B cell (primary cell): ENCODE results near the gene ADIG. TPM values are rescaled to one million over a fixed set of nuclear protein-coding genes. Genes with fewer than 3 reads are reported as not detected.

Experiments
- ATAC-seq: fragments of 200-7000 bp; cut with Tn5 transposase; one replicate; pipeline ENCODE4 v1.10.0; 2021; ENCODE audit warnings: low read depth, mild to moderate bottlenecking, moderate number of reproducible peaks, moderate library complexity
- CTCF ChIA-PET: fragments of 350-600 bp; sonication (Branson Sonifier 250); formaldehyde crosslinking; loops from one replicate; lab custom pipeline; 2021; ENCODE audit warnings: antibody characterized with exemption, inconsistent platforms; lab: Charles Lee
- POLR2A ChIA-PET: fragments of 350-600 bp; sonication (Branson Sonifier 250); formaldehyde crosslinking; loops from one replicate; lab custom pipeline; 2021; ENCODE audit warnings: antibody characterized with exemption; lab: Charles Lee
- DNase-seq: peaks from one replicate; pipeline ENCODE4 v3.0.0; 2013
- H2AFZ ChIP-seq: 2 replicates; pipeline ENCODE4 v1.6.1; 2012; ENCODE audit warnings: mild to moderate bottlenecking, low read depth, low read length; ENCODE audit not compliant: insufficient read depth, poor library complexity, severe bottlenecking
- H3K27ac ChIP-seq, 2 donors: 1 replicate in 1 of 2; 2 replicates in 1 of 2; pipeline ENCODE4 v1.5.1; 2012 to 2013; ENCODE audit warnings: low read length in 2 of 2, mild to moderate bottlenecking in 2 of 2, moderate library complexity in 1 of 2
- H3K27me3 ChIP-seq, 4 experiments: fragments of 200-600 bp in 1 of 4; sonication (generic) in 1 of 4; replicated peaks in 1 of 4; 1 replicate in 2 of 4; 2 replicates in 2 of 4; pipeline versions ENCODE4 v1.6.1 to v1.7.0; 2013 to 2016; ENCODE audit warnings: low read length in 3 of 4, mild to moderate bottlenecking in 2 of 4, mixed read lengths in 1 of 4, moderate library complexity in 1 of 4; ENCODE audit not compliant: insufficient read depth in 4 of 4, control insufficient read depth in 3 of 4; ENCODE audit errors: control extremely low read depth in 1 of 4
- H3K36me3 ChIP-seq, 2 experiments: replicated peaks in 1 of 2; 1 replicate in 1 of 2; 2 replicates in 1 of 2; pipeline versions ENCODE4 v1.6.1 to v1.7.1; 2013; ENCODE audit warnings: low read length in 1 of 2; ENCODE audit not compliant: insufficient read depth in 2 of 2, control insufficient read depth in 1 of 2; ENCODE audit errors: control extremely low read depth in 1 of 2, extremely low read depth in 1 of 2
- H3K4me1 ChIP-seq, 2 donors: fragments of 200-600 bp in 1 of 2; sonication (generic) in 1 of 2; 1 replicate in 1 of 2; 2 replicates in 1 of 2; pipeline versions ENCODE4 v1.5.1 to v1.6.1; 2013 to 2017; ENCODE audit warnings: low read length in 2 of 2; ENCODE audit not compliant: control insufficient read depth in 2 of 2, insufficient read depth in 2 of 2
- H3K4me2 ChIP-seq: replicated peaks from 2 replicates; pipeline ENCODE3; 2012; ENCODE audit warnings: mild to moderate bottlenecking, low read depth, low read length; ENCODE audit not compliant: poor library complexity, severe bottlenecking
- H3K4me3 ChIP-seq, 5 experiments: fragments of 200-600 bp in 1 of 5; sonication (generic) in 1 of 5; 1 replicate in 3 of 5; 2 replicates in 2 of 5; pipeline versions ENCODE4 v1.5.1 to v1.7.0; 2011 to 2016; ENCODE audit warnings: low read length in 4 of 5, mild to moderate bottlenecking in 4 of 5, low read depth in 2 of 5, control low read depth in 1 of 5, moderate library complexity in 1 of 5; ENCODE audit not compliant: insufficient read depth in 1 of 5; ENCODE audit errors: control extremely low read depth in 1 of 5, extremely low read depth in 1 of 5
- H3K79me2 ChIP-seq: fragments of 200-600 bp; sonication (generic); one replicate; pipeline ENCODE4 v1.6.0; 2016; ENCODE audit warnings: low read length; ENCODE audit not compliant: control insufficient read depth, insufficient read depth
- H3K9ac ChIP-seq: fragments of 200-600 bp; sonication (generic); 2 replicates; pipeline ENCODE4 v1.6.1; 2017; ENCODE audit warnings: mild to moderate bottlenecking, low read length, moderate library complexity
- H3K9me3 ChIP-seq, 3 donors: one replicate each; pipeline versions ENCODE4 v1.6.1 to v1.7.1; 2013; ENCODE audit warnings: low read length in 2 of 3; ENCODE audit not compliant: control insufficient read depth in 2 of 3, insufficient read depth in 1 of 3; ENCODE audit errors: control extremely low read depth in 1 of 3
- H4K20me1 ChIP-seq: 2 replicates; pipeline ENCODE4 v1.6.0; 2012; ENCODE audit warnings: mild to moderate bottlenecking, low read length; ENCODE audit not compliant: insufficient read depth, control insufficient read depth, poor library complexity, severe bottlenecking
- H3K27ac Mint-ChIP-seq: one replicate; pipeline ENCODE4 v1.8.0; 2021; ENCODE audit warnings: mixed read lengths
- H3K27me3 Mint-ChIP-seq: one replicate; pipeline ENCODE4 v1.8.0; 2021; ENCODE audit warnings: mixed read lengths
- H3K4me1 Mint-ChIP-seq: one replicate; pipeline ENCODE4 v1.8.0; 2021; ENCODE audit warnings: mixed read lengths
- H3K4me3 Mint-ChIP-seq: one replicate; pipeline ENCODE4 v1.8.0; 2021; ENCODE audit warnings: mixed read lengths
- H3K9me3 Mint-ChIP-seq: one replicate; pipeline ENCODE4 v1.8.0; 2022; ENCODE audit warnings: mixed read lengths; ENCODE audit not compliant: insufficient read depth
- EZH2 ChIP-seq: IDR thresholded peaks from 2 replicates; pipeline ENCODE4 v1.6.1; 2012; ENCODE audit warnings: borderline replicate concordance, low read depth, mild to moderate bottlenecking, moderate library complexity, low read length; ENCODE audit not compliant: insufficient read depth, poor library complexity, severe bottlenecking
- WGBS: methylation state at CpG from one replicate; pipeline ENCODE4 v1.1.5; 2013; ENCODE audit warnings: missing lambda C conversion rate; ENCODE audit not compliant: insufficient coverage; 5-methylcytosine and 5-hydroxymethylcytosine counted together
- intact Hi-C: fragments of 100-400 bp; cut with micrococcal nuclease; formaldehyde crosslinking; loops from one replicate; pipeline ENCODE4 v1.10.0; 2022
- polyA plus RNA-seq: library from polyadenylated mRNA; depleted of rRNA; stranded (reverse); fragments of >200 nt; gene quantifications from 2 replicates; pipeline ENCODE4 v1.2.3, GENCODE V29; 2012
- total RNA-seq, 2 donors: library from RNA; stranded (reverse); fragments of 120-200 nt in 1 of 2; gene quantifications; 1 replicate in 1 of 2; 2 replicates in 1 of 2; pipeline versions ENCODE4 v1.2.3 to v1.2.4, GENCODE V29; 2013 to 2022
- TF ChIP-seq, protein P1 (sequence below): fragments of 200-600 bp; IDR thresholded peaks from one replicate; pipeline ENCODE4 v1.8.0; 2022; ENCODE audit warnings: antibody characterized with exemption, mild to moderate bottlenecking

The ADIG gene
- total and polyA plus RNA-seq, 2 donors (not counting 1 experiment from before 2014, with no cell fraction given), result not detected

DNA sequence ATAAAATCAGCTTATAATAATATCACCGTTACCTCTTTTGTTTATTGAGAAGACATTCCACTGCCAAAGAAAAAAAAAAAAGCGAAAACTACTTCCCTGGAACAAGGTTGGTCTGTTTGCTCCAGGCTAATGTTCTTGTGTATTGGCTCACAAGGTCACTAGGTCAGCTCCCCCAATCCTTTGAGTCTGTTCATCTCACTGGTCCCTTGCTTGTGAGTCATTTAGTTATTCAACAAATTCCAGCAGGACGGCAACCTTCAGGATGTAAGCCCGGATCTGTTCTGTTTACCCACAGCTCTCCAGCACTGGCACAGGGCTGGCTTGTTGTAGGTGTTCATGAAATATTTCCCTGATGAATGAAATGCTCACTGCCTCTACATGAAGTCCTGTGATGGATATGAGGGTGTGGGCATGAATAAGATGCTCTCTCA lies 23.9 kb downstream of the ADIG start:
- H3K9me3 Mint-ChIP-seq, result no peaks in the 10 kb centered on the region
- ATAC-seq (no peak), DNase-seq (no peak)
- WGBS, result no CpG with 5 or more reads among the region's 4 CpGs
- Histone ChIP-seq H3K4me1 (peaks cover 5 to 9% of the 10 kb centered on the region in 2 donors), H3K9me3 (peaks cover 0 to 5% (median 0%) of the 10 kb centered on the region in 3 donors), H3K36me3 (no peaks in the 10 kb centered on the region), H3K9ac (no peak overlapping the region), H3K27ac (no peak overlapping the region), H3K4me3 (no peak overlapping the region), H3K27me3 (peaks cover 0 to 36% (median 16%) of the 10 kb centered on the region in 4 experiments), H4K20me1 (no peaks in the 10 kb centered on the region), H2AFZ (no peak overlapping the region), H3K79me2 (no peaks in the 10 kb centered on the region), H3K4me2 (no peak overlapping the region)
- H3K4me3 Mint-ChIP-seq, result no peak overlapping the region
- intact Hi-C loops, result no loop called here
- H3K27ac Mint-ChIP-seq, result no peak overlapping the region
- POLR2A ChIA-PET, result no interaction called here
- peaks cover 8% of the 10 kb centered on the region for H3K4me1 Mint-ChIP-seq
- CTCF ChIA-PET, result no interaction called here
- TF ChIP-seq EZH2, result no peak
- TF ChIP-seq, protein P1, sequence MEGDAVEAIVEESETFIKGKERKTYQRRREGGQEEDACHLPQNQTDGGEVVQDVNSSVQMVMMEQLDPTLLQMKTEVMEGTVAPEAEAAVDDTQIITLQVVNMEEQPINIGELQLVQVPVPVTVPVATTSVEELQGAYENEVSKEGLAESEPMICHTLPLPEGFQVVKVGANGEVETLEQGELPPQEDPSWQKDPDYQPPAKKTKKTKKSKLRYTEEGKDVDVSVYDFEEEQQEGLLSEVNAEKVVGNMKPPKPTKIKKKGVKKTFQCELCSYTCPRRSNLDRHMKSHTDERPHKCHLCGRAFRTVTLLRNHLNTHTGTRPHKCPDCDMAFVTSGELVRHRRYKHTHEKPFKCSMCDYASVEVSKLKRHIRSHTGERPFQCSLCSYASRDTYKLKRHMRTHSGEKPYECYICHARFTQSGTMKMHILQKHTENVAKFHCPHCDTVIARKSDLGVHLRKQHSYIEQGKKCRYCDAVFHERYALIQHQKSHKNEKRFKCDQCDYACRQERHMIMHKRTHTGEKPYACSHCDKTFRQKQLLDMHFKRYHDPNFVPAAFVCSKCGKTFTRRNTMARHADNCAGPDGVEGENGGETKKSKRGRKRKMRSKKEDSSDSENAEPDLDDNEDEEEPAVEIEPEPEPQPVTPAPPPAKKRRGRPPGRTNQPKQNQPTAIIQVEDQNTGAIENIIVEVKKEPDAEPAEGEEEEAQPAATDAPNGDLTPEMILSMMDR, result no peak
- H3K27me3 Mint-ChIP-seq, result peaks cover 67% of the 10 kb centered on the region

DNA sequence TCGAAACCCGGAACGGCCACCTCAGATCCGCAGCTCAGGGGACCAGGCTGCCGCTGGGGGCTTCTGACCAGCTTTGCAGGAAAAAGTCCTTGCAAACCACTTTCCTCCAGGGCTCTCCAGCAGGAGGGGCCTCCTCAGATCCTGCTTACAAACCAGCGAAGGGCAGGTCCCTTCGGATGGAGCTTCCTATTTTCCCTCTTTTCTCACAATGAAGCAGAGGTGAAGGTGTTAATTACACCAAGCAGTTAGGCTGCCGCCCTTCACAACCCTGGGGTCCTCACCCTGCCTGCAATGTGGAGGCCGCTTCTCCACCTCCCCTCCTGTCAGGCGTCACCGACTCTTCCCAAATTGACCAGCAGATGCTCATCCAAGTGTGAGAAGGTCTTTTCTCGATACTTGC lies 26.4 kb downstream of the ADIG start:
- CTCF ChIA-PET, result no interaction called here
- peaks cover 1% of the 10 kb centered on the region for H3K4me1 Mint-ChIP-seq
- no peak overlapping the region for H2AFZ ChIP-seq
- TF ChIP-seq, protein P1, result no peak
- H3K79me2 ChIP-seq, result no peaks in the 10 kb centered on the region
- H3K4me1 ChIP-seq, result no peaks in the 10 kb centered on the region
- DNase-seq (no peak), ATAC-seq (no peak)
- H3K9me3 Mint-ChIP-seq, result no peaks in the 10 kb centered on the region
- intact Hi-C loops, result no loop called here
- no peaks in the 10 kb centered on the region for H3K36me3 ChIP-seq
- H3K27ac Mint-ChIP-seq, result no peak overlapping the region
- H3K4me2 ChIP-seq, result no peak overlapping the region
- no peaks in the 10 kb centered on the region for H4K20me1 ChIP-seq
- no peak overlapping the region for H3K27ac ChIP-seq
- H3K9ac ChIP-seq, result no peak overlapping the region
- peaks cover 59% of the 10 kb centered on the region for H3K27me3 Mint-ChIP-seq
- no peaks in the 10 kb centered on the region for H3K9me3 ChIP-seq
- POLR2A ChIA-PET, result no interaction called here
- peaks cover 0 to 20% (median 10%) of the 10 kb centered on the region in 4 experiments for H3K27me3 ChIP-seq
- H3K4me3 Mint-ChIP-seq, result no peak overlapping the region
- H3K4me3 ChIP-seq, result no peak overlapping the region
- WGBS, result 21% methylated on average over 6 of the region's 12 CpGs
